Measurements from ENCODE around the gene DKK3.

The DKK3 gene

DNA sequence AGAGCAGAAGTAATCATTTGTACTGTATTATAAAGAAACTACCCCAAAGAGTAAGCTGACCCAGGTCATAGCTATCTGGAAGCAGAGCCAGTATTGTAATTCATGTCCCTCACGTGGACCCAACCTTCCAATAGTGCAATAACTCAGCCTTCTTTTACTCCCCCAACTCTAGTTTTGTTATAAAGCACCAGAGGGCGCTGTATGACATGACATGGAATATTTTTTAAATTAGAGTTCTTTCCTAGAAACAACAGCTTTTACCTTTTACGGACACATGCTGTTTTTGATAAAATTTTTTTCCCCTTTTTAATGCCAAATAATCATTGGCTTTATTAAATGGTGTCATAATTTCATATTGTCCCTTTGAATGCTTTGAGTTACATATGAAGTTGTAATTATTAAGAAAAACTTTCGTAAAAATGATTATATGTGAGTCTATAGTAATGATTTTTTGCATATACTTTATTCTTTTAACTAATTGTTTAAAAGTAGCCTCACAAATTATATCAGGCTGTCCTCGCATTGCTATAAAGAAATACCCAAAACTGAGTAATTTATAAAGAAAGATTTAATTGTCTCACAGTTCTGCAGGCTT lies 76.9 kb downstream of the DKK3 start:
- no peak for DNase-seq

DNA sequence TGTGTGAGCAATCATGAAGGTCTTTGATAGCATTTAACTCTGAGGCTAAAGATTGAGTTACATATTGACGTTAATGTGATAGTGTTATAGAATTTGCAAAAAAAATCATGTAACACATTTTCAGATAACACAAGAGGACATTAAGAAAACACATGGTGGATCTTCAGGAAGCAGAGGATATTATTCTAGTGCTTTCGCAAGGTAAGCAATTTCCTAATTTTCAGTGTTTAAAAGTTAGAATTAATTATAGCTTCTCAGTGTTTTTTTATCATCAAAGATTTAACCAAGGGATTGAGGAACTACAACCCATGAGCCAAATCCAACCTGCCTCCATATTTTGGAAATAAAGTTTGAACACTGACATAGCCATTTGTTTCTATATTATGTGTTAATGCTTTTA lies 78.5 kb downstream of the DKK3 start:
- DNase-seq: no peak

DNA sequence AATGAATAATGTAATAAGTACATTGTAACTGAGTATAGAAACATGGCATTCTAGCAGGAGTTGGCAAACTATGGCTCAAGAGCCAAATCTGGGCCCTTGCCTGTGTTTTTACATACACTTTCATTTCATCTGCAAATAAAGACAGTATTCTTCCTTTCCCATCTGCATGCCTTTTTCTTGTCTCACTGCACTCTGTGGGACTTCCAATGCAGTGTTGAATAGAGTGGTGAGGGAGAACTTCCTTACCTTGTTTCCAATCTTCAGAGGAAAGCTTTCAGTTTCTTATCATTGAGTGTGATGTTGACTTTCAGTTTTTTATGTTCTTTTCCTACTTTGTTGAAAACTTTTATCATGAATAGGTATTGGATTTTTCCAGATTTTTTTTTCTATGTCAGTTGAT lies 84.6 kb downstream of the DKK3 start:
- no peak for DNase-seq

DNA sequence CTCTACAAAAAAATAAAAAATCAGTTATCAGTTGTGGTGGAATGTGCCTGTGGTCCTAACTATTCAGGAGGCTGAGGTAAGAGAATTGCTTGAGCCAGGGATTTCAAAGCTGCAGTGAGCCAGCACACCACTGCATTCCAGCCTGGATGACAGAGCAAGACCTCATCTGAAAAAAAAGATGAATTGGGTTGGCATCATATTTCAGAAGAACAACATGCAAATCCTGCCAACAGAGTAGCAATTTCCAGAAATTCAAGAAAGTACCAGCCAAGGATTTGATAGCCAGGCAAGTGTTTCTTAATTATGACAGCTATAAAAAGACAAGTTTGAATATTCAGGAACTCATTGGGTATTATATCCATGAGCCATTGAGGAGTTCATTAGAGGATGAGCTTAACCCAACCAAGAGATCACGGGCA lies 91.4 kb downstream of the DKK3 start:
- no peak for DNase-seq

DNA sequence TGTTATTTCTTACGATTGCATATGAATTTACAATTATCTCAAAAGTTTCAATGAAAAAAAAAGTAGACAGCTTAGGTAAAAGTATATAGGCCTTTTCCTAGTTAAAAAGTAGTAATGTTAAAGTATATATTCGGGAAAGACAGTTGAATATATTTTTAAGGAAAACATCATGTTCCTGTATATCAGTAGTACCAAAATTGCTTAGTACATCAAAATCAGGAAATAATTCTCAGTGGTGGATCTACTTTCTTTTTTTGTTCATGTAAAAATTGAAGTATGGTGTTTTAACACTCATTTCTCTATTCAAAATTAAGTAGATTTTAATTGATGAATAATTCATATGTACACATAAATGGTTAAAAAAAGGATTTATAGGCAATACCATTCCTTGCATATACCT lies 92.8 kb downstream of the DKK3 start:
- DNase-seq: no peak

DNA sequence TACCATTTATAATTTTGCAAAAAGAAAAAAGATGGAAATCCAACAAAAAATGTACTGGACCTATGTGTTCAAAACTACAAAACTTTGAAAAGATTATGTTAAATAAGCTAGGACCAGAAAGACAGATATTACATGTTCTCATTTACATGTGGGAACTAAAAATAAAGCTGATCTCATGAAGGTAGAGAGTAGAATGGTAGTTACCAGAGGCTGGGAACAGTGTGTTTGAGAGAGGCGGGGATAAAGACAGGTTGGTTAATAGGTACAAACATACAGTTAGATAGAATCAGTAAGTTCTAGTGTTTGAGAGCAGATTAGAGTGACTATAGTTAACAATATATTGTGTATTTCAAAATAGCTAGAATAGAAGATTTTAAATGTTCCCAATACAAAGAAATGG lies 95.0 kb downstream of the DKK3 start:
- DNase-seq: no peak

Measured in activated CD4-positive, alpha-beta T cell treated with anti-CD3 and anti-CD28 coated beads for 1 hour (primary cell).